ENCODE data around the gene PPAN. TPM values are rescaled to one million over a fixed set of nuclear protein-coding genes. Genes with fewer than 3 reads are reported as not detected.

PPAN gene
- total and polyA plus RNA-seq, 7 donors, result 29.3 to 93.4 (median 60.8) TPM

- ATAC-seq, result no peak
- no peaks in the 10 kb centered on the region for H3K9me3 ChIP-seq
- 95 to 97% (median 96%) methylated on average over 23 of the region's 23 CpGs for WGBS, 3 donors
- H3K4me3 ChIP-seq, result no peak overlapping the region
- DNase-seq, result no peak
- H3K27me3 ChIP-seq (ENCODE audit: insufficient read depth in 3 of 3, low read length in 2 of 3), result no peaks in the 10 kb centered on the region
- intact Hi-C loops (cut with DNase I), result no loop called here
- H3K36me3 ChIP-seq (ENCODE audit: insufficient read depth in 1 of 2, low read depth in 1 of 2), result peaks cover 0 to 96% of the 10 kb centered on the region in 2 donors
- no peaks in the 10 kb centered on the region for H3K4me1 ChIP-seq
- no peak for TF ChIP-seq CTCF (IDR thresholded peaks at IDR 0.05)
- no peak overlapping the region for H3K27ac ChIP-seq
Measured at GRCh38 chr19:10139952-10140351, 33.8 kb downstream of the PPAN start.

- H3K36me3 ChIP-seq (ENCODE audit: insufficient read depth in 1 of 2, low read depth in 1 of 2), result peaks cover 3 to 96% of the 10 kb centered on the region in 2 donors
- no peak for TF ChIP-seq CTCF (IDR thresholded peaks at IDR 0.05)
- WGBS, 3 donors, result 93% methylated on average over 13 of the region's 13 CpGs
- no peak overlapping the region for H3K4me3 ChIP-seq
- intact Hi-C loops (cut with DNase I), result no loop called here
- no peak for ATAC-seq
- no peak overlapping the region for H3K27ac ChIP-seq
- no peak for DNase-seq
- no peaks in the 10 kb centered on the region for H3K9me3 ChIP-seq
- no peaks in the 10 kb centered on the region for H3K27me3 ChIP-seq (ENCODE audit: insufficient read depth in 3 of 3, low read length in 2 of 3)
- H3K4me1 ChIP-seq, result no peaks in the 10 kb centered on the region
Measured at GRCh38 chr19:10141479-10141878, 35.3 kb downstream of the PPAN start.

- Histone ChIP-seq H3K9me3 (no peaks in the 10 kb centered on the region), H3K4me3 (no peak overlapping the region), H3K36me3 (ENCODE audit: insufficient read depth in 1 of 2, low read depth in 1 of 2) (peaks cover 3 to 97% of the 10 kb centered on the region in 2 donors), H3K27me3 (ENCODE audit: insufficient read depth in 3 of 3, low read length in 2 of 3) (no peaks in the 10 kb centered on the region), H3K4me1 (no peaks in the 10 kb centered on the region), H3K27ac (no peak overlapping the region)
- DNase-seq (no peak), ATAC-seq (no peak)
- intact Hi-C loops (cut with DNase I), result no loop called here
- WGBS, 3 donors, result 96 to 97% (median 96%) methylated on average over 18 of the region's 18 CpGs
- TF ChIP-seq CTCF (IDR thresholded peaks at IDR 0.05), result no peak
Measured at GRCh38 chr19:10141973-10142372, 35.8 kb downstream of the PPAN start.

- Histone ChIP-seq H3K36me3 (ENCODE audit: insufficient read depth in 1 of 2, low read depth in 1 of 2) (peaks cover 3 to 95% of the 10 kb centered on the region in 2 donors), H3K4me1 (no peaks in the 10 kb centered on the region), H3K27ac (no peak overlapping the region), H3K9me3 (no peaks in the 10 kb centered on the region), H3K27me3 (ENCODE audit: insufficient read depth in 3 of 3, low read length in 2 of 3) (no peaks in the 10 kb centered on the region), H3K4me3 (no peak overlapping the region)
- intact Hi-C loops (cut with DNase I), result no loop called here
- DNase-seq, result no peak
- no peak for ATAC-seq
- WGBS, 3 donors, result 89 to 92% (median 89%) methylated on average over 15 of the region's 15 CpGs
- no peak for TF ChIP-seq CTCF (IDR thresholded peaks at IDR 0.05)
Measured at GRCh38 chr19:10142701-10143375, 36.7 kb downstream of the PPAN start.

- DNase-seq (no peak), ATAC-seq (no peak)
- Histone ChIP-seq H3K27me3 (ENCODE audit: insufficient read depth in 3 of 3, low read length in 2 of 3) (no peaks in the 10 kb centered on the region), H3K4me1 (no peaks in the 10 kb centered on the region), H3K27ac (no peak overlapping the region), H3K9me3 (no peaks in the 10 kb centered on the region), H3K36me3 (ENCODE audit: insufficient read depth in 1 of 2, low read depth in 1 of 2) (peaks cover 3 to 90% of the 10 kb centered on the region in 2 donors), H3K4me3 (no peak overlapping the region)
- intact Hi-C loops (cut with DNase I), result no loop called here
- TF ChIP-seq CTCF (IDR thresholded peaks at IDR 0.05), result no peak
- WGBS, 3 donors, result 91 to 95% (median 93%) methylated on average over 11 of the region's 11 CpGs
Measured at GRCh38 chr19:10143681-10144080, 37.5 kb downstream of the PPAN start.

Measured in psoas muscle (tissue), 8 donors.